Heart left ventricle (tissue), 13 donors: Measurements from ENCODE around the gene RPP40.

Source experiments
- POLR2A ChIP-seq, 2 donors: fragments of 450-650 bp; IDR thresholded peaks; one replicate each; pipeline ENCODE4 v1.6.1; 2017; ENCODE audit warnings: antibody characterized with exemption in 2 of 2, mild to moderate bottlenecking in 2 of 2, moderate library complexity in 2 of 2
- TF ChIP-seq, protein P1 (sequence below), 12 donors: fragments of 200-600 bp; sonication (generic) in 4 of 12; IDR thresholded peaks; one replicate each; pipeline versions ENCODE4 v1.5.0 to v1.8.0; 2018 to 2022; ENCODE audit warnings: antibody characterized with exemption in 12 of 12, mild to moderate bottlenecking in 5 of 12
- donor health status: ischemic (EF 13 %, LVEDD 7.1; RV severe dilation, severe dysfunction).
- donor health status: DM: no; HTN: yes; CAD: no.
- donor health status: DM: no; HTN: no; CAD: no.
- donor health status: ischemic (EF 25% LVEDD 6.9; RV normal size, moderate dysfunction).
- donor health status: ischemic (EF 25% LVEDD 5.7; RV mildly dilated, moderate dysfunction).
- donor health status: ischemic (EF 35%, LVEDD 5.7; RV mildly dilated, moderate dysfunction).
- donor health status: nonischemic (EF 11% LVEDD 7.7; RV severe dilation, severe dysfunction).
- donor health status: DM: yes; HTN: yes; CAD: no.
- donor health status: PGD.
- donor health status: ischemic (EF 29% LVEDD 5.4; RV normal size, mild dysfunction).
- donor health status: nonischemic (EF 23%, LVEDD 6.1; RV moderate dilation, normal function).

DNA sequence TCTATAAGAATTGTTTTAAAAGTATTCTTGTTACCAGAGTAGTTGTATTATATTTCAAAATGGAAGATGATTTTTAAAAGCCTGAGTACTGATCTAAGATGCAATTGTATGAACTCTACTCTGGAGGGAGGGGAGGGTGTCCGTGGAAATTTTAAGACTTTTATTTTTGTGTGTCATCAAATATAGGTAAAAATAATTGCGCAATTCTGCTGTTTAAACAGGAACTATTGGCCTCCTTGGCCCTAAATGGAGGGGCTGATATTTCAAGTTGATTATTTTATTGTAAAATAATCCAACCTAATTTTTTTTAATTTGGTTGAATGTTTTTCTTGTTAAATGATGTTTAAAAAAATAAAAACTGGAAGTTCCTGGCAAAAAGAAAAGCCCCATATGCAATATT lies 38.1 kb upstream of the RPP40 start:
- TF ChIP-seq, protein P1, sequence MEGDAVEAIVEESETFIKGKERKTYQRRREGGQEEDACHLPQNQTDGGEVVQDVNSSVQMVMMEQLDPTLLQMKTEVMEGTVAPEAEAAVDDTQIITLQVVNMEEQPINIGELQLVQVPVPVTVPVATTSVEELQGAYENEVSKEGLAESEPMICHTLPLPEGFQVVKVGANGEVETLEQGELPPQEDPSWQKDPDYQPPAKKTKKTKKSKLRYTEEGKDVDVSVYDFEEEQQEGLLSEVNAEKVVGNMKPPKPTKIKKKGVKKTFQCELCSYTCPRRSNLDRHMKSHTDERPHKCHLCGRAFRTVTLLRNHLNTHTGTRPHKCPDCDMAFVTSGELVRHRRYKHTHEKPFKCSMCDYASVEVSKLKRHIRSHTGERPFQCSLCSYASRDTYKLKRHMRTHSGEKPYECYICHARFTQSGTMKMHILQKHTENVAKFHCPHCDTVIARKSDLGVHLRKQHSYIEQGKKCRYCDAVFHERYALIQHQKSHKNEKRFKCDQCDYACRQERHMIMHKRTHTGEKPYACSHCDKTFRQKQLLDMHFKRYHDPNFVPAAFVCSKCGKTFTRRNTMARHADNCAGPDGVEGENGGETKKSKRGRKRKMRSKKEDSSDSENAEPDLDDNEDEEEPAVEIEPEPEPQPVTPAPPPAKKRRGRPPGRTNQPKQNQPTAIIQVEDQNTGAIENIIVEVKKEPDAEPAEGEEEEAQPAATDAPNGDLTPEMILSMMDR (IDR thresholded peaks at IDR 0.05): no peak
- no peak for TF ChIP-seq POLR2A (IDR thresholded peaks at IDR 0.05)
